Measurements from ENCODE around the gene ADGRA1. TPM values are rescaled to one million over a fixed set of nuclear protein-coding genes. Genes with fewer than 3 reads are reported as not detected.

ADGRA1 gene
- total RNA-seq, 1 experiment from 2014 or later = not detected

- Histone ChIP-seq H3K9me2 (replicated peaks; ENCODE audit: low read length) (no peaks in the 10 kb centered on the region), H3F3A (ENCODE audit: low read length, unreplicated experiment) (no peaks in the 10 kb centered on the region), H4K20me1 (ENCODE audit: low read length) (no peaks in the 10 kb centered on the region), H3K9ac (ENCODE audit: low read length) (no peak overlapping the region), H3K79me2 (ENCODE audit: low read length) (no peaks in the 10 kb centered on the region), H2AFZ (ENCODE audit: low read length) (no peak overlapping the region), H3K36me3 (ENCODE audit: low read depth, low read length) (no peaks in the 10 kb centered on the region), H3K4me3 (ENCODE audit: low read length) (no peak overlapping the region), H3K4me1 (ENCODE audit: insufficient read depth, low read length) (no peaks in the 10 kb centered on the region), H3K27ac (ENCODE audit: low read length) (no peak overlapping the region), H3K4me2 (ENCODE audit: low read length) (no peak overlapping the region), H3K27me3 (ENCODE audit: low read length) (peaks cover 11% of the 10 kb centered on the region; the same call in 1 of the 2 replicates), H3K9me3 (ENCODE audit: low read length) (no peaks in the 10 kb centered on the region)
- ChIA-PET CTCF (no interaction called here), POLR2A (ENCODE audit: unreplicated experiment) (no interaction called here)
- no peak for ATAC-seq
- no TSS peak for BruUV-seq (replicated peaks)
- DNase-seq = no peak
- intact Hi-C loops (cut with micrococcal nuclease) = no loop called here
- TF ChIP-seq, protein P1, sequence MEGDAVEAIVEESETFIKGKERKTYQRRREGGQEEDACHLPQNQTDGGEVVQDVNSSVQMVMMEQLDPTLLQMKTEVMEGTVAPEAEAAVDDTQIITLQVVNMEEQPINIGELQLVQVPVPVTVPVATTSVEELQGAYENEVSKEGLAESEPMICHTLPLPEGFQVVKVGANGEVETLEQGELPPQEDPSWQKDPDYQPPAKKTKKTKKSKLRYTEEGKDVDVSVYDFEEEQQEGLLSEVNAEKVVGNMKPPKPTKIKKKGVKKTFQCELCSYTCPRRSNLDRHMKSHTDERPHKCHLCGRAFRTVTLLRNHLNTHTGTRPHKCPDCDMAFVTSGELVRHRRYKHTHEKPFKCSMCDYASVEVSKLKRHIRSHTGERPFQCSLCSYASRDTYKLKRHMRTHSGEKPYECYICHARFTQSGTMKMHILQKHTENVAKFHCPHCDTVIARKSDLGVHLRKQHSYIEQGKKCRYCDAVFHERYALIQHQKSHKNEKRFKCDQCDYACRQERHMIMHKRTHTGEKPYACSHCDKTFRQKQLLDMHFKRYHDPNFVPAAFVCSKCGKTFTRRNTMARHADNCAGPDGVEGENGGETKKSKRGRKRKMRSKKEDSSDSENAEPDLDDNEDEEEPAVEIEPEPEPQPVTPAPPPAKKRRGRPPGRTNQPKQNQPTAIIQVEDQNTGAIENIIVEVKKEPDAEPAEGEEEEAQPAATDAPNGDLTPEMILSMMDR (conservative IDR thresholded peaks at IDR 0.05; ENCODE audit: low read depth, low read length) = no peak
- TF ChIP-seq EZH2 (IDR thresholded peaks at IDR 0.05; ENCODE audit: low read length, unreplicated experiment) (no peak), EZH2phosphoT487 (IDR thresholded peaks at IDR 0.05; ENCODE audit: borderline replicate concordance, low read length) (no peak)
Observed at GRCh38 chr10:133060022-133060421, 27.7 kb upstream of the ADGRA1 start.

DNA sequence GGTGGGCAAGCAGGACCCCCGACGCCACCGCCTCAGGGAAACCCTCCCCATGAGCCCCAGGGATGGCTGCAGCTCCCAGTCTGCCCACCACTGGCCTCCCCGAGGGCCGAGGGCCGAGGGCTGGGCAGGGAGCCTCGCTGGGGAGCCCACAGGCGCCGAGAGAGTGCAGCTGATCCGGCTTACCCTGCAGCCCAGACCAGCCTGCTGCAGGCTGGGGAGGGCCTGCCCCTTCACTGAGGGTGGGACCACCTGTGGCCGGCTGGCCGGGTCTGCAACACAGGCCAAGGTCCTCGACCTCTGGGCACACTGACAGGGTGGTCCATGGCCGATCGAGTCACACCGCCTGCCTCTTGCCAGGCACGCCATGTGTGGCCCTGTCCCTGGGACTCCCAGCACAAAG lies 27.3 kb upstream of the ADGRA1 start:
- H3K79me2 ChIP-seq (ENCODE audit: low read length) = no peaks in the 10 kb centered on the region
- no peaks in the 10 kb centered on the region for H4K20me1 ChIP-seq (ENCODE audit: low read length)
- H3K9ac ChIP-seq (ENCODE audit: low read length) = no peak overlapping the region
- DNase-seq = no peak
- H3F3A ChIP-seq (ENCODE audit: low read length, unreplicated experiment) = no peaks in the 10 kb centered on the region
- H3K9me2 ChIP-seq (replicated peaks; ENCODE audit: low read length) = no peaks in the 10 kb centered on the region
- ATAC-seq = no peak
- no peaks in the 10 kb centered on the region for H3K4me1 ChIP-seq (ENCODE audit: insufficient read depth, low read length)
- H3K4me3 ChIP-seq (ENCODE audit: low read length) = no peak overlapping the region
- POLR2A ChIA-PET (ENCODE audit: unreplicated experiment) = no interaction called here
- CTCF ChIA-PET = no interaction called here
- intact Hi-C loops (cut with micrococcal nuclease) = no loop called here
- H3K9me3 ChIP-seq (ENCODE audit: low read length) = no peaks in the 10 kb centered on the region
- BruUV-seq (replicated peaks) = no TSS peak
- no peak overlapping the region for H2AFZ ChIP-seq (ENCODE audit: low read length)
- H3K27ac ChIP-seq (ENCODE audit: low read length) = no peak overlapping the region
- peaks cover 11% of the 10 kb centered on the region; the same call in 1 of the 2 replicates for H3K27me3 ChIP-seq (ENCODE audit: low read length)
- TF ChIP-seq EZH2phosphoT487 (IDR thresholded peaks at IDR 0.05; ENCODE audit: borderline replicate concordance, low read length) (no peak), EZH2 (IDR thresholded peaks at IDR 0.05; ENCODE audit: low read length, unreplicated experiment) (no peak)
- TF ChIP-seq, protein P1 (conservative IDR thresholded peaks at IDR 0.05; ENCODE audit: low read depth, low read length) = no peak
- H3K4me2 ChIP-seq (ENCODE audit: low read length) = no peak overlapping the region
- no peaks in the 10 kb centered on the region for H3K36me3 ChIP-seq (ENCODE audit: low read depth, low read length)

GRCh38 chr10:133060881-133061280 lies 26.8 kb upstream of the ADGRA1 start:
- H3K27ac ChIP-seq (ENCODE audit: low read length) = no peak overlapping the region
- no peaks in the 10 kb centered on the region for H3K36me3 ChIP-seq (ENCODE audit: low read depth, low read length)
- no peak overlapping the region for H2AFZ ChIP-seq (ENCODE audit: low read length)
- TF ChIP-seq, protein P1 (conservative IDR thresholded peaks at IDR 0.05; ENCODE audit: low read depth, low read length) = no peak
- TF ChIP-seq EZH2phosphoT487 (IDR thresholded peaks at IDR 0.05; ENCODE audit: borderline replicate concordance, low read length) (no peak), EZH2 (IDR thresholded peaks at IDR 0.05; ENCODE audit: low read length, unreplicated experiment) (no peak)
- no peak for ATAC-seq
- no peaks in the 10 kb centered on the region for H3K4me1 ChIP-seq (ENCODE audit: insufficient read depth, low read length)
- H3K9me2 ChIP-seq (replicated peaks; ENCODE audit: low read length) = no peaks in the 10 kb centered on the region
- no peaks in the 10 kb centered on the region for H4K20me1 ChIP-seq (ENCODE audit: low read length)
- H3F3A ChIP-seq (ENCODE audit: low read length, unreplicated experiment) = no peaks in the 10 kb centered on the region
- H3K4me2 ChIP-seq (ENCODE audit: low read length) = no peak overlapping the region
- ChIA-PET POLR2A (ENCODE audit: unreplicated experiment) (no interaction called here), CTCF (no interaction called here)
- H3K9ac ChIP-seq (ENCODE audit: low read length) = no peak overlapping the region
- no peaks in the 10 kb centered on the region for H3K79me2 ChIP-seq (ENCODE audit: low read length)
- H3K4me3 ChIP-seq (ENCODE audit: low read length) = no peak overlapping the region
- H3K9me3 ChIP-seq (ENCODE audit: low read length) = no peaks in the 10 kb centered on the region
- DNase-seq = no peak
- BruUV-seq (replicated peaks) = no TSS peak
- intact Hi-C loops (cut with micrococcal nuclease) = no loop called here
- H3K27me3 ChIP-seq (ENCODE audit: low read length) = peaks cover 11% of the 10 kb centered on the region; the same call in 1 of the 2 replicates

Measured in PC-3 (cell line).